HL-60 (cell line): ENCODE results near the gene TSSK3.

ENCODE experiments used
- DNase-seq, 2 experiments: peaks; one replicate each; pipeline ENCODE4 v3.0.0-alpha.2; 2010 to 2020; ENCODE audit warnings: low read depth in 1 of 2, low spot score in 1 of 2
- H3K27ac ChIP-seq: fragments of 250-450 bp; sonication (Bioruptor Pico); replicated peaks from 2 replicates; pipeline ENCODE4 v1.5.1; 2020; ENCODE audit warnings: mild to moderate bottlenecking, moderate library complexity
- H3K27me3 ChIP-seq: fragments of 250-450 bp; sonication (Bioruptor Pico); 2 replicates; pipeline ENCODE4 v1.5.1; 2021; ENCODE audit warnings: mild to moderate bottlenecking, moderate library complexity; ENCODE audit not compliant: insufficient read depth, poor library complexity, severe bottlenecking
- H3K4me3 ChIP-seq: replicated peaks from 2 replicates; pipeline ENCODE4 v1.5.1; 2011; ENCODE audit warnings: mild to moderate bottlenecking, control low read depth, low read length; ENCODE audit not compliant: insufficient read depth
- CTCF ChIP-seq: IDR thresholded peaks from one replicate; pipeline ENCODE4 v1.5.1; 2011; ENCODE audit warnings: low read length, control low read depth, inconsistent platforms; ENCODE audit not compliant: insufficient read depth
- GABPA ChIP-seq: IDR thresholded peaks from 2 replicates; pipeline ENCODE4 v1.6.1; 2012; ENCODE audit warnings: low read depth
- POLR2AphosphoS5 ChIP-seq: IDR thresholded peaks from 2 replicates; pipeline ENCODE4 v1.6.1; 2012; ENCODE audit warnings: low read depth
- SPI1 ChIP-seq: IDR thresholded peaks from 2 replicates; pipeline ENCODE4 v1.6.1; 2012; ENCODE audit warnings: low read depth, mild to moderate bottlenecking, borderline replicate concordance
- TF ChIP-seq, protein P1 (sequence below): IDR thresholded peaks from 2 replicates; pipeline ENCODE4 v1.6.1; 2012; ENCODE audit warnings: low read depth; ENCODE audit not compliant: insufficient replicate concordance

The TSSK3 gene

GRCh38 chr1:32358435-32358834 lies 3.9 kb upstream of the TSSK3 start:
- DNase-seq: no peak
- TF ChIP-seq, protein P1, sequence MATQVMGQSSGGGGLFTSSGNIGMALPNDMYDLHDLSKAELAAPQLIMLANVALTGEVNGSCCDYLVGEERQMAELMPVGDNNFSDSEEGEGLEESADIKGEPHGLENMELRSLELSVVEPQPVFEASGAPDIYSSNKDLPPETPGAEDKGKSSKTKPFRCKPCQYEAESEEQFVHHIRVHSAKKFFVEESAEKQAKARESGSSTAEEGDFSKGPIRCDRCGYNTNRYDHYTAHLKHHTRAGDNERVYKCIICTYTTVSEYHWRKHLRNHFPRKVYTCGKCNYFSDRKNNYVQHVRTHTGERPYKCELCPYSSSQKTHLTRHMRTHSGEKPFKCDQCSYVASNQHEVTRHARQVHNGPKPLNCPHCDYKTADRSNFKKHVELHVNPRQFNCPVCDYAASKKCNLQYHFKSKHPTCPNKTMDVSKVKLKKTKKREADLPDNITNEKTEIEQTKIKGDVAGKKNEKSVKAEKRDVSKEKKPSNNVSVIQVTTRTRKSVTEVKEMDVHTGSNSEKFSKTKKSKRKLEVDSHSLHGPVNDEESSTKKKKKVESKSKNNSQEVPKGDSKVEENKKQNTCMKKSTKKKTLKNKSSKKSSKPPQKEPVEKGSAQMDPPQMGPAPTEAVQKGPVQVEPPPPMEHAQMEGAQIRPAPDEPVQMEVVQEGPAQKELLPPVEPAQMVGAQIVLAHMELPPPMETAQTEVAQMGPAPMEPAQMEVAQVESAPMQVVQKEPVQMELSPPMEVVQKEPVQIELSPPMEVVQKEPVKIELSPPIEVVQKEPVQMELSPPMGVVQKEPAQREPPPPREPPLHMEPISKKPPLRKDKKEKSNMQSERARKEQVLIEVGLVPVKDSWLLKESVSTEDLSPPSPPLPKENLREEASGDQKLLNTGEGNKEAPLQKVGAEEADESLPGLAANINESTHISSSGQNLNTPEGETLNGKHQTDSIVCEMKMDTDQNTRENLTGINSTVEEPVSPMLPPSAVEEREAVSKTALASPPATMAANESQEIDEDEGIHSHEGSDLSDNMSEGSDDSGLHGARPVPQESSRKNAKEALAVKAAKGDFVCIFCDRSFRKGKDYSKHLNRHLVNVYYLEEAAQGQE: no peak
- TF ChIP-seq GABPA (no peak), SPI1 (no peak), POLR2AphosphoS5 (no peak), CTCF (no peak)
- Histone ChIP-seq H3K27ac (no peak overlapping the region), H3K27me3 (no peaks in the 10 kb centered on the region), H3K4me3 (no peak overlapping the region)

- no peak for TF ChIP-seq CTCF
- no peak for TF ChIP-seq POLR2AphosphoS5
- TF ChIP-seq, protein P1: no peak
- TF ChIP-seq SPI1: no peak
- no peak for TF ChIP-seq GABPA
- H3K27ac ChIP-seq: no peak overlapping the region
- no peak for DNase-seq
- no peaks in the 10 kb centered on the region for H3K27me3 ChIP-seq
- no peak overlapping the region for H3K4me3 ChIP-seq
These were observed 1.0 kb upstream of the TSSK3 start for GRCh38 chr1:32361308-32361673.

DNA sequence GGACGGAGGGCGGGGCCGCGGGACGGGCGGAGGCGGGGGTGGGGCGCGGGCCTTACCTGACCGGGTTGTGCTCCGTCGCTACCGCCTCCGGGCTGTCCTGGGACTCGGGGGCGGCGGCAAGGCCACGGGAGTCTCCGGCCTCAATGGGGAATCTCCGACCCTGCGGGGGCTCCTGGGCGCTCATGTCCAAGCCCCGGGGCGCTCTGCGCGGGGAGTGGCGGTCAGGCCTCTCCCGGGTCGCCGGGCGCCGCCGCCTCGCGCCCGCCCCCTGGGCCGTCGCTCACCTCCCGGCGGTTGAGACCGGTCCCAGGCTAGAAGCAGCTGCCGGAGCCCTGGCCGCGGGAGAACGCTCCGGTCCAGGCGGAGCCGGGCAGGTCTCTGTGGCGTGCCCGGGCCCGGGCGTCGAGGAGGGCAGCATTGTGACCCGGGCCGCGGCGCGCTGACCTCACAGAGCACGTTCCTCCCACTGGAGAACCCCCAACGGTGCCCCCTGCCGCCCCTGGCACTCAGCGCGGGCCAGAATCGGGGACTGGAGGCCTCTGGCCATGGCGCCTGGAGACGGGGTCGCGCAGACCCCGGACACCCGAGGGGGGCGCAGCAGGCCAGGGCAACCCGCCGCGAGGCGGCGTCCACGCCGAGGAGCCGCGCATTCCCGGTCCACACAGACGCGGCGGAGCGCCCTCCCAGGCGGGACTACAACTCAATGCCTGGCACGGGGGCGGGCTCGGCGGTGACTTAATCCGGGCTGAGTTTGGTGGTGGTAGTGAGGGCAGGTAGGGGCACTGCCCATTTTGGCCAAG lies 465 bp upstream of the TSSK3 start:
- no peak overlapping the region for H3K4me3 ChIP-seq
- no peaks in the 10 kb centered on the region for H3K27me3 ChIP-seq
- no peak for DNase-seq
- no peak for TF ChIP-seq SPI1
- no peak for TF ChIP-seq POLR2AphosphoS5
- no peak for TF ChIP-seq GABPA
- TF ChIP-seq, protein P1: no peak
- TF ChIP-seq CTCF: no peak
- no peak overlapping the region for H3K27ac ChIP-seq
